Measurements from ENCODE around the gene NF2.
"Not testable (repeated sequence)": the region's sequence is repeated elsewhere in the genome, so short reads cannot be mapped to it uniquely, and the experiment has no call there.

NF2 gene

GRCh38 chr22:29597871-29598683 lies 5.4 kb upstream of the NF2 start:
- DNase-seq = not testable (repeated sequence)

GRCh38 chr22:29598684-29599020 lies 4.8 kb upstream of the NF2 start:
- DNase-seq = no peak

GRCh38 chr22:29604076-29604360 lies 585 bp downstream of the NF2 start:
- no peak for DNase-seq

GRCh38 chr22:29605527-29605850 lies 2.1 kb downstream of the NF2 start:
- no peak for DNase-seq

GRCh38 chr22:29606320-29606719 lies 2.9 kb downstream of the NF2 start:
- no peak for DNase-seq

- no peak for DNase-seq
Observed at GRCh38 chr22:29607426-29607825, 4.0 kb downstream of the NF2 start.

- DNase-seq = no peak
Observed at GRCh38 chr22:29609139-29609538, 5.7 kb downstream of the NF2 start.

- no peak for DNase-seq
Observed at GRCh38 chr22:29610780-29611179, 7.3 kb downstream of the NF2 start.

- DNase-seq = no peak
Observed at GRCh38 chr22:29615705-29616327, 12.4 kb downstream of the NF2 start.

- peak; percentile 50 for DNase-seq
Observed at GRCh38 chr22:29617922-29618629, 14.6 kb downstream of the NF2 start.

GRCh38 chr22:29621761-29622526 lies 18.5 kb downstream of the NF2 start:
- peak; percentile 77 for DNase-seq

GRCh38 chr22:29623059-29623458 lies 19.6 kb downstream of the NF2 start:
- no peak for DNase-seq

- no peak for DNase-seq
Observed at GRCh38 chr22:29623553-29624169, 20.2 kb downstream of the NF2 start.

- peak; percentile 79 for DNase-seq
Observed at GRCh38 chr22:29625090-29625825, 21.8 kb downstream of the NF2 start.

- no peak for DNase-seq
Observed at GRCh38 chr22:29626497-29627195, 23.2 kb downstream of the NF2 start.

- no peak for DNase-seq
Observed at GRCh38 chr22:29627196-29627535, 23.7 kb downstream of the NF2 start.

- no peak for DNase-seq
Observed at GRCh38 chr22:29628996-29629902, 25.8 kb downstream of the NF2 start.

- DNase-seq = no peak
Observed at GRCh38 chr22:29629903-29630516, 26.6 kb downstream of the NF2 start.

GRCh38 chr22:29630987-29631386 lies 27.6 kb downstream of the NF2 start:
- no peak for DNase-seq

GRCh38 chr22:29631725-29632124 lies 28.3 kb downstream of the NF2 start:
- DNase-seq = no peak

All from eye (tissue), 1 donor.